GM10266 (cell line): ENCODE results near the gene MEGF9.

Source experiments
- DNase-seq: peaks from one replicate; pipeline ENCODE4 v3.0.0; 2012; ENCODE audit errors: extremely low spot score
- CTCF ChIP-seq: IDR thresholded peaks from 2 replicates; pipeline ENCODE4 v1.5.1; 2012; ENCODE audit warnings: mild to moderate bottlenecking, low read depth; ENCODE audit not compliant: control insufficient read depth, insufficient read depth; ENCODE audit errors: missing control alignments

Gene MEGF9

GRCh38 chr9:120740132-120740531, 25.9 kb upstream of the MEGF9 start:
- DNase-seq, result no peak
- no peak for TF ChIP-seq CTCF

GRCh38 chr9:120737416-120738165, 23.3 kb upstream of the MEGF9 start:
- no peak for DNase-seq
- TF ChIP-seq CTCF, result no peak

- no peak for DNase-seq
- TF ChIP-seq CTCF, result no peak
These were observed 22.6 kb upstream of the MEGF9 start for GRCh38 chr9:120736881-120737280.

- DNase-seq, result no peak
- no peak for TF ChIP-seq CTCF
These were observed 21.3 kb upstream of the MEGF9 start for GRCh38 chr9:120735415-120736126.

GRCh38 chr9:120734607-120735410, 20.5 kb upstream of the MEGF9 start:
- TF ChIP-seq CTCF, result no peak
- DNase-seq, result no peak

GRCh38 chr9:120733190-120733589, 18.9 kb upstream of the MEGF9 start:
- no peak for TF ChIP-seq CTCF
- DNase-seq, result no peak
